Measurements from ENCODE around the gene SDSL. TPM values are rescaled to one million over a fixed set of nuclear protein-coding genes. Genes with fewer than 3 reads are reported as not detected.

The SDSL gene
- total RNA-seq, 1 experiment from 2014 or later = 0.46 TPM

DNA sequence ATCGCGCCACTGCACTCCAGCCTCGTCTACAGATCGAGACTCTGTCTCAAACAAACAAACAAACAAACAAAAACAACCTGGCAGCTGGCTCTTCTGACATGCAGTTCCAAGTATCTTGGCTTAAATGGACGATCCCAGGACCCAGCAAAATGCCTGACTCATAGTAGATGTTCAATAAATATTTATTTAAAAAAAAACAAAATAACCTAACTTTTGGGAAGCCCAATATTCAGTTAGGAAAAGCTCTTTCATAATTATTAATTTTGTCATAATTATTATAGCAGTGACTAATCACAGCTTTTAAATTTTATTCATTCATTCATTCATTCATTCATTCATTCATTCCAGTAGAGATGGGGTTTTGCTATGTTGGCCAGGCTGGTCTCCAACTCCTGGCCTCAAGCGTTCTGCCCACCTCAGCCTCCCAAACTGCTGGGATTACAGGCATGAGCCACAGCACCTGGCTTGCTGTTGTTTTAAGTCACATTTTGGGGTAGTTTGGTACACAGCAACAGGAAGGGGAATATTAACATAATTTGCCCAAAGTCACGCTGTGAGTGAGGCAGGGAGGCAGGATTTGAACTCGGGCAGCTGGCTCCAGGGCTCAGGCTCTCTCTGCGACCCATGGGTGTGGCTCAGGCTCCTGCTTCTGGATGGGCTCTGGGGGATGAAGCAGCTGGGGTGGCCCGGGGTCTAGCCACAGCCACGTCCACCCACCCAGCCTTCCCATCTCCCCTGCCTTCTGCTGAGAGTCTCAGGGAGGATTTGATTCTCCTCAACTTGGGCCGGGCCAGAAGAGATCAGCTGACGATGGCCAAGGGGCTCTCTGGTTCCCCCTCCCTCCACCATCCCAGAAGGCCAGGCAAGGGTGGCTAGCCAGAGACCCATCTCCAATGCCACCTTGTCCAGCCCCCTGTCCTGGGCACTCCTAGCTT lies 20.8 kb upstream of the SDSL start:
- no peak overlapping the region for H2BK15ac ChIP-seq (ENCODE audit: low read depth, low read length)
- no peak overlapping the region for H3K56ac ChIP-seq (ENCODE audit: insufficient read length, low read depth, low read length)
- no peak overlapping the region for H3T11ph ChIP-seq (ENCODE audit: low read length)
- H3K79me2 ChIP-seq (ENCODE audit: insufficient read depth, low read length) = no peaks in the 10 kb centered on the region
- no peak overlapping the region for H2BK5ac ChIP-seq (ENCODE audit: insufficient read length, low read length)
- H4K5ac ChIP-seq (ENCODE audit: insufficient read length, low read depth, low read length) = no peak overlapping the region
- Mint-ChIP-seq H3K36me3 (ENCODE audit: insufficient read depth in 1 of 3, low read depth in 3 of 3) (no peaks in the 10 kb centered on the region), H3K27ac (no peak overlapping the region), H3K9me3 (no peaks in the 10 kb centered on the region), H3K27me3 (ENCODE audit: low read depth) (peaks cover 3% of the 10 kb centered on the region), H3K4me3 (no peak overlapping the region), H3K4me1 (peaks cover 25 to 45% of the 10 kb centered on the region in 2 experiments)
- no peak for DNase-seq
- no peak overlapping the region for H3K14ac ChIP-seq (ENCODE audit: insufficient read depth, low read length)
- no peak overlapping the region for H2AFZ ChIP-seq (ENCODE audit: low read length)
- no peaks in the 10 kb centered on the region for H3K23me2 ChIP-seq (ENCODE audit: insufficient read length, low read depth, low read length, poor library complexity, severe bottlenecking)
- no peaks in the 10 kb centered on the region for H3K4me1 ChIP-seq (ENCODE audit: insufficient read depth, low read length)
- no peak overlapping the region for H3K23ac ChIP-seq (ENCODE audit: insufficient read length, low read depth, low read length)
- no peak overlapping the region for H2AK5ac ChIP-seq (ENCODE audit: insufficient read length, low read length)
- H3K18ac ChIP-seq (ENCODE audit: insufficient read length, low read depth, low read length) = no peak overlapping the region
- H3K4me2 ChIP-seq (ENCODE audit: insufficient read depth, insufficient read length, low read length) = no peak overlapping the region
- no peak overlapping the region for H2BK120ac ChIP-seq (ENCODE audit: low read depth, low read length, poor library complexity, severe bottlenecking)
- WGBS (ENCODE audit: extremely low coverage, insufficient read length, low lambda C conversion rate) = no CpG with 5 or more reads among the region's 13 CpGs
- no peak overlapping the region for H4K91ac ChIP-seq (ENCODE audit: insufficient read length, low read depth, low read length)
- no peak overlapping the region for H2BK20ac ChIP-seq (ENCODE audit: low read depth, low read length, poor library complexity, severe bottlenecking)
- no peak overlapping the region for H4K8ac ChIP-seq (replicated peaks; ENCODE audit: insufficient read length, low read depth, low read length)
- H3K27me3 ChIP-seq (ENCODE audit: insufficient read depth, low read length) = no peaks in the 10 kb centered on the region
- no peak overlapping the region for H3K9ac ChIP-seq (ENCODE audit: extremely low read depth, insufficient read length, low read length)
- H3K27ac ChIP-seq (ENCODE audit: insufficient read length, low read depth, low read length) = no peak overlapping the region
- H2BK12ac ChIP-seq (ENCODE audit: insufficient read length, low read depth, low read length) = no peak overlapping the region
- no peak overlapping the region for H3K4ac ChIP-seq (ENCODE audit: low read depth, low read length)
- TF ChIP-seq, protein P1, sequence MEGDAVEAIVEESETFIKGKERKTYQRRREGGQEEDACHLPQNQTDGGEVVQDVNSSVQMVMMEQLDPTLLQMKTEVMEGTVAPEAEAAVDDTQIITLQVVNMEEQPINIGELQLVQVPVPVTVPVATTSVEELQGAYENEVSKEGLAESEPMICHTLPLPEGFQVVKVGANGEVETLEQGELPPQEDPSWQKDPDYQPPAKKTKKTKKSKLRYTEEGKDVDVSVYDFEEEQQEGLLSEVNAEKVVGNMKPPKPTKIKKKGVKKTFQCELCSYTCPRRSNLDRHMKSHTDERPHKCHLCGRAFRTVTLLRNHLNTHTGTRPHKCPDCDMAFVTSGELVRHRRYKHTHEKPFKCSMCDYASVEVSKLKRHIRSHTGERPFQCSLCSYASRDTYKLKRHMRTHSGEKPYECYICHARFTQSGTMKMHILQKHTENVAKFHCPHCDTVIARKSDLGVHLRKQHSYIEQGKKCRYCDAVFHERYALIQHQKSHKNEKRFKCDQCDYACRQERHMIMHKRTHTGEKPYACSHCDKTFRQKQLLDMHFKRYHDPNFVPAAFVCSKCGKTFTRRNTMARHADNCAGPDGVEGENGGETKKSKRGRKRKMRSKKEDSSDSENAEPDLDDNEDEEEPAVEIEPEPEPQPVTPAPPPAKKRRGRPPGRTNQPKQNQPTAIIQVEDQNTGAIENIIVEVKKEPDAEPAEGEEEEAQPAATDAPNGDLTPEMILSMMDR (conservative IDR thresholded peaks at IDR 0.05) = no peak
- H3K79me1 ChIP-seq (ENCODE audit: insufficient read depth, low read depth, low read length, poor library complexity, severe bottlenecking) = no peaks in the 10 kb centered on the region
- H4K20me1 ChIP-seq (ENCODE audit: control insufficient read depth, insufficient read depth, insufficient read length) = no peaks in the 10 kb centered on the region
- no peaks in the 10 kb centered on the region for H3K9me3 ChIP-seq (ENCODE audit: control insufficient read depth, low read depth, low read length)
